Lower leg skin (tissue), 3 donors: Measurements from ENCODE around the gene HMGXB4.

Experiments
- POLR2A ChIP-seq, 2 donors: fragments of 450-650 bp; IDR thresholded peaks; one replicate each; pipeline ENCODE4 v1.6.1; 2016 to 2017; ENCODE audit warnings: antibody characterized with exemption in 2 of 2, mild to moderate bottlenecking in 1 of 2, moderate library complexity in 1 of 2
- TF ChIP-seq, protein P1 (sequence below), 3 donors: fragments of 450-650 bp; IDR thresholded peaks; one replicate each; pipeline ENCODE4 v1.5.1; 2016; ENCODE audit warnings: antibody characterized with exemption in 3 of 3, mild to moderate bottlenecking in 3 of 3, moderate library complexity in 2 of 3

DNA sequence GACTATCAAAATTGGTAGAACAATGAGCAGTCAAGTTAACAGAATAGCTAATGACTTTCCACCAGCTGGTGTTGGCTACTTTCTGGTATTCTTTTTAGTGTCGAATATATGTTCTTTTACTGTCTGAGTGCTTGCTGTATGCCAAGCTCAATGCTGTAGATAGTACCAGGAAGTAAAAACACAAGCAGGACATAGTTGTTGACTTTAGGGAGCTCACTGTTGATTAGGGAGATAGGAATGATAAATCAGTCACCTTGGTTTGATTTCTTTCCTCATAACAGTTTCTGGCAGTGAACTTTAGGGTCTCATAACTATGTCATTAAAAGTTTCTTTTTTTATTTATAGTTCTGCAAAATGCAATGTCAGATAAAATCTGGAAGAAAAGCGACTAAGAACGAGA is 9.0 kb downstream of the HMGXB4 start:
- TF ChIP-seq, protein P1, sequence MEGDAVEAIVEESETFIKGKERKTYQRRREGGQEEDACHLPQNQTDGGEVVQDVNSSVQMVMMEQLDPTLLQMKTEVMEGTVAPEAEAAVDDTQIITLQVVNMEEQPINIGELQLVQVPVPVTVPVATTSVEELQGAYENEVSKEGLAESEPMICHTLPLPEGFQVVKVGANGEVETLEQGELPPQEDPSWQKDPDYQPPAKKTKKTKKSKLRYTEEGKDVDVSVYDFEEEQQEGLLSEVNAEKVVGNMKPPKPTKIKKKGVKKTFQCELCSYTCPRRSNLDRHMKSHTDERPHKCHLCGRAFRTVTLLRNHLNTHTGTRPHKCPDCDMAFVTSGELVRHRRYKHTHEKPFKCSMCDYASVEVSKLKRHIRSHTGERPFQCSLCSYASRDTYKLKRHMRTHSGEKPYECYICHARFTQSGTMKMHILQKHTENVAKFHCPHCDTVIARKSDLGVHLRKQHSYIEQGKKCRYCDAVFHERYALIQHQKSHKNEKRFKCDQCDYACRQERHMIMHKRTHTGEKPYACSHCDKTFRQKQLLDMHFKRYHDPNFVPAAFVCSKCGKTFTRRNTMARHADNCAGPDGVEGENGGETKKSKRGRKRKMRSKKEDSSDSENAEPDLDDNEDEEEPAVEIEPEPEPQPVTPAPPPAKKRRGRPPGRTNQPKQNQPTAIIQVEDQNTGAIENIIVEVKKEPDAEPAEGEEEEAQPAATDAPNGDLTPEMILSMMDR (IDR thresholded peaks at IDR 0.05): no peak
- TF ChIP-seq POLR2A (IDR thresholded peaks at IDR 0.05): no peak
